Upper lobe of left lung (tissue), 6 donors: ENCODE data around the gene VPS13D. TPM values are rescaled to one million over a fixed set of nuclear protein-coding genes. Genes with fewer than 3 reads are reported as not detected.

Experiments used
- ATAC-seq, 2 donors: fragments of 200-7000 bp; cut with Tn5 transposase; one replicate each; pipeline ENCODE4 v1.9.1; 2022; ENCODE audit warnings: mild to moderate bottlenecking in 2 of 2, moderate library complexity in 2 of 2; ENCODE audit not compliant: low FRiP score in 2 of 2
- DNase-seq, 2 donors: peaks; one replicate each; pipeline ENCODE4 v3.0.0-alpha.2; 2019 to 2020
- H3K27ac ChIP-seq, 4 donors: fragments of 200-600 bp; sonication (generic); one replicate each; pipeline ENCODE4 v1.5.1; 2016 to 2019
- H3K27me3 ChIP-seq, 4 donors: fragments of 200-600 bp; sonication (generic); one replicate each; pipeline ENCODE4 v1.5.1; 2017 to 2019
- H3K36me3 ChIP-seq, 4 donors: fragments of 200-600 bp; sonication (generic); one replicate each; pipeline ENCODE4 v1.5.1; 2016 to 2019
- H3K4me1 ChIP-seq, 4 donors: fragments of 200-600 bp; sonication (generic); one replicate each; pipeline ENCODE4 v1.5.1; 2018 to 2019
- H3K4me3 ChIP-seq, 4 donors: fragments of 200-600 bp; sonication (generic); one replicate each; pipeline ENCODE4 v1.5.1; 2017 to 2019; ENCODE audit warnings: mild to moderate bottlenecking in 2 of 4, moderate library complexity in 1 of 4
- H3K9me3 ChIP-seq, 4 donors: fragments of 200-600 bp; sonication (generic); one replicate each; pipeline ENCODE4 v1.5.1; 2018 to 2019
- CTCF ChIP-seq, 6 experiments: fragments of 450-650 bp in 4 of 6; fragments of 200-600 bp in 2 of 6; sonication (generic) in 2 of 6; IDR thresholded peaks; one replicate each; pipeline ENCODE4 v1.5.1; 2016 to 2019; ENCODE audit warnings: antibody characterized with exemption in 6 of 6
- EP300 ChIP-seq, 4 donors: sonication (generic); formaldehyde crosslinking; IDR thresholded peaks; one replicate each; pipeline ENCODE4 v1.5.1; 2017; ENCODE audit warnings: antibody characterized with exemption in 4 of 4, control low read depth in 2 of 4
- POLR2A ChIP-seq, 4 donors: fragments of 450-650 bp; IDR thresholded peaks; one replicate each; pipeline ENCODE4 v1.5.1; 2016 to 2017; ENCODE audit warnings: antibody characterized with exemption in 4 of 4, mild to moderate bottlenecking in 2 of 4
- POLR2AphosphoS5 ChIP-seq, 2 donors: sonication (generic); formaldehyde crosslinking; IDR thresholded peaks; one replicate each; pipeline ENCODE4 v1.5.1; 2017; ENCODE audit warnings: antibody characterized with exemption in 2 of 2
- WGBS, 2 donors: methylation state at CpG; one replicate each; pipeline ENCODE4 v1.1.5; 2017 to 2018; 5-methylcytosine and 5-hydroxymethylcytosine counted together
- total RNA-seq, 6 donors: library from RNA; depleted of rRNA in 4 of 6; stranded (reverse); fragments of >200 nt in 4 of 6; gene quantifications; one replicate each; pipeline versions ENCODE4 v1.1.0 to v1.2.1, GENCODE V29; 2016 to 2021
- donor health status: DM: no; HTN: no; CAD: no; lungs with moderate emphysema.
- donor health status: DM: no; HTN: yes; CAD: no; lungs with severe emphysema.

VPS13D gene
- total RNA-seq, 6 donors from 2014 or later, result 54.9 to 181 (median 87.9) TPM

- peaks cover 66 to 82% (median 73%) of the 10 kb centered on the region in 4 donors for H3K4me1 ChIP-seq
- peak overlapping the region in 1 of 4 donors; percentile 30 for H3K4me3 ChIP-seq
- H3K27me3 ChIP-seq, result no peaks in the 10 kb centered on the region
- DNase-seq, result no peak
- no peaks in the 10 kb centered on the region for H3K9me3 ChIP-seq
- TF ChIP-seq POLR2AphosphoS5 (IDR thresholded peaks at IDR 0.05) (peak; percentile 34 to 45), CTCF (IDR thresholded peaks at IDR 0.05) (no peak)
- peak overlapping the region; percentile 89 to 97 (median 95) for H3K27ac ChIP-seq
- ATAC-seq, result no peak
- 53 to 56% methylated on average over 11 to 13 of the region's 13 CpGs for WGBS, 2 donors
- peaks cover 0 to 17% (median 3%) of the 10 kb centered on the region in 4 donors for H3K36me3 ChIP-seq
These were observed 43.7 kb upstream of the VPS13D start for GRCh38 chr1:12185918-12186678.

- H3K9me3 ChIP-seq, result no peaks in the 10 kb centered on the region
- H3K27ac ChIP-seq, result peak overlapping the region; percentile 89 to 97 (median 95)
- ATAC-seq (no peak), DNase-seq (no peak)
- no peaks in the 10 kb centered on the region for H3K27me3 ChIP-seq
- 75 to 82% methylated on average over 4 of the region's 4 CpGs for WGBS, 2 donors
- H3K4me3 ChIP-seq, result no peak overlapping the region
- H3K36me3 ChIP-seq, result peaks cover 2 to 22% (median 8%) of the 10 kb centered on the region in 4 donors
- TF ChIP-seq POLR2A (IDR thresholded peaks at IDR 0.05) (no peak), POLR2AphosphoS5 (IDR thresholded peaks at IDR 0.05) (no peak), EP300 (IDR thresholded peaks at IDR 0.05) (no peak), CTCF (IDR thresholded peaks at IDR 0.05) (no peak)
- H3K4me1 ChIP-seq, result peaks cover 61 to 77% (median 68%) of the 10 kb centered on the region in 4 donors
These were observed 43.2 kb upstream of the VPS13D start for GRCh38 chr1:12186679-12186985.

- ATAC-seq, result no peak
- H3K27me3 ChIP-seq, result no peaks in the 10 kb centered on the region
- H3K9me3 ChIP-seq, result no peaks in the 10 kb centered on the region
- no peak for DNase-seq
- peaks cover 13 to 37% (median 20%) of the 10 kb centered on the region in 4 donors for H3K36me3 ChIP-seq
- H3K4me1 ChIP-seq, result peaks cover 48 to 62% (median 54%) of the 10 kb centered on the region in 4 donors
- TF ChIP-seq POLR2AphosphoS5 (IDR thresholded peaks at IDR 0.05), result no peak
- H3K27ac ChIP-seq, result peak overlapping the region in 3 of 4 donors; percentile 6 to 46 (median 12)
- 48 to 60% methylated on average over 3 of the region's 3 CpGs for WGBS, 2 donors
- no peak overlapping the region for H3K4me3 ChIP-seq
These were observed 41.7 kb upstream of the VPS13D start for GRCh38 chr1:12188115-12188514.

GRCh38 chr1:12188657-12189327, 41.0 kb upstream of the VPS13D start:
- 86 to 87% methylated on average over 11 to 13 of the region's 13 CpGs for WGBS, 2 donors
- H3K9me3 ChIP-seq, result no peaks in the 10 kb centered on the region
- no peaks in the 10 kb centered on the region for H3K27me3 ChIP-seq
- ATAC-seq, result no peak
- H3K27ac ChIP-seq, result peak overlapping the region in 3 of 4 donors; percentile 6 to 46 (median 12)
- TF ChIP-seq CTCF (IDR thresholded peaks at IDR 0.05) (no peak), EP300 (IDR thresholded peaks at IDR 0.05) (no peak), POLR2A (IDR thresholded peaks at IDR 0.05) (no peak), POLR2AphosphoS5 (IDR thresholded peaks at IDR 0.05) (no peak)
- DNase-seq, result peak in 1 of 2 donors; percentile 73
- no peak overlapping the region for H3K4me3 ChIP-seq
- peaks cover 45 to 55% (median 51%) of the 10 kb centered on the region in 4 donors for H3K4me1 ChIP-seq
- peaks cover 20 to 44% (median 25%) of the 10 kb centered on the region in 4 donors for H3K36me3 ChIP-seq

GRCh38 chr1:12189328-12189682, 40.5 kb upstream of the VPS13D start:
- ATAC-seq, result no peak
- H3K27ac ChIP-seq, result peak overlapping the region in 2 of 4 donors; percentile 6 to 12

More at GRCh38 chr1:12189328-12189682, 40.5 kb upstream of the VPS13D start:
- no peak for TF ChIP-seq CTCF (IDR thresholded peaks at IDR 0.05)
- TF ChIP-seq POLR2AphosphoS5 (IDR thresholded peaks at IDR 0.05), result no peak
- Histone ChIP-seq H3K9me3 (no peaks in the 10 kb centered on the region), H3K27me3 (no peaks in the 10 kb centered on the region), H3K4me3 (no peak overlapping the region), H3K4me1 (peaks cover 41 to 50% (median 46%) of the 10 kb centered on the region in 4 donors), H3K36me3 (peaks cover 22 to 49% (median 28%) of the 10 kb centered on the region in 4 donors)
- 73 to 74% methylated on average over 5 of the region's 5 CpGs for WGBS, 2 donors
- DNase-seq, result no peak
